Endothelial cell of hepatic sinusoid (primary cell): ENCODE measurements around the gene SPRR1A.
"Not testable (repeated sequence)": the region's sequence is repeated elsewhere in the genome, so short reads cannot be mapped to it uniquely, and the experiment has no call there.

ENCODE experiments used
- in situ Hi-C: cut with HindIII; loops from 2 replicates; pipeline ENCODE4 v1.10.0; 2017; ENCODE audit warnings: low sequenced_read_pairs

The SPRR1A gene

GRCh38 chr1:152972196-152972886 is 11.5 kb upstream of the SPRR1A start:
- in situ Hi-C loops = no loop called here

DNA sequence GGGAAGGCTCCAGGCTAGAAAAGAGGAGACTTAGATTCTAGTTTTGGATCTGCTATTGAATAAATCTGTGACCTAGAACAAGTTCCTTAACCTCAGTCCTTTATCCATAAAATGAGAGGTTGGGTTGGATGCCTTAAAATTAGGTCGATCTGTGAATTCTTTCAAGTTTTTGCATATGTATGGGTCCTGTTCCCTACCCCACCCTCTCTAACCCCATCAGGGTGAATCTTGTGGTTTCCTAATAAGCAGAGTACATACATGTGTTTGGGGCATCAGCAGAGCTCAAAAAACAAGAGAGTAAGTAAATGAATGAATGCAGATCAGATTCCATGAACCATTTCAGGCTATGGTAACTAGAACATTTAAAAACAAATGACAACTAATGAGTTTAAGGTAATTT is 7.2 kb upstream of the SPRR1A start:
- in situ Hi-C loops = no loop called here

DNA sequence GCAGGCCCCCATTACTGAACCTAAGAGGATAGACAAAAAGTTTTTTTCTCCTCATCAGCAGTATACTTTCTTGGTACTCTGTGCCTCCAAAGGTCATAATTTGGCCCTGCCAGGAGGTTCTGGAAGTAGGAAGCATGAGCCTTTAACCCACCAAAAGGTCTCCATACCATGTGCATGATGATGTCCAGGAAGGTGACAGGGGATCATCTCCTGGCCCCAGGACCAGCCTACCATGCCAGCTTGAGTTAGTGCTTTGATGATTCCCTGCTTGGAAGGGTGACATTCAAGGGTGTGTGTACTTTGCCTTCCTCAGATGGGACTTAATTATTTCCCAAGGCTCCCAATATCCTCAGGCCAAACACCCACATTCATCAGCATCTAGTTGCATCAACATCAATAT is 6.3 kb upstream of the SPRR1A start:
- in situ Hi-C loops = no loop called here

- in situ Hi-C loops = no loop called here
Observed at GRCh38 chr1:152980676-152981075, 3.2 kb upstream of the SPRR1A start.

- in situ Hi-C loops = no loop called here
Observed at GRCh38 chr1:152981146-152981871, 2.6 kb upstream of the SPRR1A start.

DNA sequence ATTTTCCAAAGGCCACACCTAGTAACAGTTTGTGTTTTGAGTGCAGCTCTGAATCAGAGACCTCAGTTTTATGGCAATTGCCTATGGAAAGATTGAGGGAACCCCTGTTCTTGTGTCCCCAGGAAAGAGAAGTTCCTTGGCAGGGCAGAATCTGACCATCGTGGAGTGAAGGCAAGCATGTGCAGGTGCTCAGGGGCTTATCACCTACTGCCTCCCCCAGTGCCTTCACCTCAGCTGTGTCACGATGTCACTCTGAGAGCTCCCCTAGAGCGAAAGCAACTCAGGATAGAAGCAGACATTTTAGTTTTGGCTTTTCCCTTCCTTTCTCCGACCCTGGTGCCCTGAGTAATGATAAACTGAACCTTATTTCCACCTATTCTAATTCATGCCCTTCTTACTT is 1.8 kb upstream of the SPRR1A start:
- in situ Hi-C loops = no loop called here

DNA sequence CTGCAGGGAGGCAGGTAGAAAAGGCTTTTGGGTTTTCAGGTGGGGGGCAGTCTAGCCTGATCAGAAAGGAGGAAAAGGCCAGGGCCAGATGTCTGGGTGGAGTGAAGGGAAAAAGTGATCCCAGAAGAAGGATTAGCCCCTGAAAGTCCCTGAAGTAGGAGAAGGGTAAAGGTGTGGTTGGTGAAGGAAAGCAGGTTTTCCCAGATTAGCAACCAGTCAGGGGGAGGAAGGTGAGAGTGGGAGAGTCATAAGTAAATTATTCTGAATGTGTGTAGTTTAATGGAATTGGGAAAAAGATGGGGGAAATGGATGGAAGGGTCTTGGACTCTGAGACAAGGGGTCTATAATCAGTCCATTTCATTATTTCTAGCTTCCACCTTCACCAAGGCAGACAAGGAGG is 647 bp upstream of the SPRR1A start:
- in situ Hi-C loops = no loop called here

GRCh38 chr1:152986578-152986977 is 2.7 kb downstream of the SPRR1A start:
- in situ Hi-C loops = no loop called here

- in situ Hi-C loops = no loop called here
Observed at GRCh38 chr1:152993186-152993585, 9.3 kb downstream of the SPRR1A start.

DNA sequence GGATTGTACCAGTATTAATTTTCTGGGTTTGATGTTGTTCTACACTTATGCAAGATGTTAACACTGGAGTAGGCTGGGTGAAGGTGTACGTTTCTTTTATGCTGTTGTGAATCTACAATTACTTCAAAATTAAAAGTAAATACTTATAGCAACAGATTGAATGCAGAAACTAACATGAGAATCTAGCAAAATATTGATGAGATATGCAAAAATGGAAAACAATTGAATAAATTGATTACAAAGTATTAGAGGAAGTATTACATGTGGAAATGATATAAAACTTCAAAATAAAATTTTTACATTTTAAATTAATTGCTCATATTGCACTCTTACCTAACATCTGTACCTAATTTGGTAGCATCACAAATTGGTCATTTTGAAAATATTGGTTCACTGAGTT is 12.0 kb downstream of the SPRR1A start:
- in situ Hi-C loops = no loop called here

DNA sequence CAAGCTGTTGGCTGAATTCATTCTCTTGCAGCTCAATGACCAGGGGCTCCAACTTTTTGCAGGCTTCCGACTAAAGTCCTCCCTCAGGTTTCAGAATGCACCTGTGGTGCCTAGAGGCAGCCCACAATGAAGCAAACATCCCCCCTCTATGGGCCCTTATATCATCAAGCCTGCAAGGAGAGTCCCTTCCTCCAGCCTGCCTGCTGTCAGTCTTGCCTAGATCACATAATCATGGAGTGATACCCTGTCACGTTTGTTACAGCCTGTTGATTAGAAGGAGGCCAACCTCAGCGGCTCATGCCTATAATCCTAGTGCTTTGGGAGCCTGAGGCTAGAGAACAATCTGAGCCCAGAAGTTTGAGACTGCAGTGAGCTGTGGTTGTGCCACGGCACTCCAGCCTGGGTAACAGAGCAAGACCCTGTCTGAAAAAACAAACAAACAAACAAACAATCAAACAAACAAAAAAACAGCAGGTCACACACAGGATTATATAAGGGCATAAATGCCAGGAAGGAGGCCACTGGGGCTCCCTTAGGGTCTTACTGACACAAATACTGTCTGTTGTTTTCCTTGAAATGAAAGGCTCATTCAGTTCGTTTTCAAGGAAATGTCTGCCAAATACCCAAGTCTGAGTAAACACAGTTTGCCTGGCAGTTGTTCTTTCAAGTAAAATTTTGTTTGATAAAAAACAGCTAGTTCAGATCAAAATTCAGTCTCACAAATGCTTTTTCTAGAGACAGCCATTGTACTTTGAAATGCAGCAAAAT is 12.9 kb downstream of the SPRR1A start:
- in situ Hi-C loops = no loop called here

GRCh38 chr1:152997901-152998300 is 14.0 kb downstream of the SPRR1A start:
- in situ Hi-C loops = no loop called here

GRCh38 chr1:152998476-152998875 is 14.6 kb downstream of the SPRR1A start:
- in situ Hi-C loops = no loop called here

DNA sequence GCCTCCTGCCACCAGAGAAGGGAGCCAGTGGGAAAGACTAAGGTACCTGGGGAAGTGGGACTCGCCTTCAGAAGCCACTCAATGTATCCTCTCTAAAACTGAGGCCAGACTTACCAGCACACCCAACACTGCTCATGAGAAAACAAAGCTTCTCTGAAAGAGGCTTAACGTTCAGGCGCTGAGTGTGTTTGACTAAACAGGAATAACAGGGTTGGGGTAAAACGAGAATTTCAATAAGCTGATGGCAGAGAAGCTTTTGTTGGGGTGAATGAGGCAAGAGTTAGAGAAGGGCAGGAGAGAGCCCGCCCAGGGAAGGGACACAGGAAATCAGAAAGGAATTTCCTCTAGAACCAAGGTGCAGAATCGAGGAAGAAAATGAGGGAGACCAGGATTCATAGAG is 15.9 kb downstream of the SPRR1A start:
- in situ Hi-C loops = no loop called here

GRCh38 chr1:153000294-153000693 is 16.4 kb downstream of the SPRR1A start:
- in situ Hi-C loops = no loop called here

- in situ Hi-C loops = no loop called here
Observed at GRCh38 chr1:153001382-153001781, 17.5 kb downstream of the SPRR1A start, which contains the start of gene SPRR3. Gene SPRR3 (plus strand): TSS chr1:153001749. CDS start chr1:153003021, 1,272 bp downstream.

GRCh38 chr1:153011235-153011758 is 27.4 kb downstream of the SPRR1A start:
- in situ Hi-C loops = not testable (repeated sequence)

DNA sequence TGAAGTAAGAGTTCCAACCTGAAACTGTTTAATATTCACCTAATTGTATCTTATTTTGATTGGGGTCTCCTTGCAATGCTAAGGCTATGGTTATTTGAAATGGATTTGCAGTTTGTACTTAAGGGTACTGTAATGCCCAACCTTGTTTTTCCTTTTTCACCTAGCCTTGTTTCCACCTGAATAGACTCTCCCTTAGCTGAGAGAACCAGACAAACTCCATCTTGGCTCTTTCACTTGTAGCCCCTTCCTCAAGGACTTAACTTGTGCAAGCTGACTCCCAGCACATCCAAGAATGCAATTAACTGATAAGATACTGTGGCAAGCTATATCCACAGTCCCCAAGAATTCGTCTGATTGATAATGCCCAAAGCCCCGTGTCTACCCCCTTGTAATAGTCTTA is 37.9 kb downstream of the SPRR1A start:
- in situ Hi-C loops = not testable (repeated sequence)

GRCh38 chr1:153022340-153022739 is 38.5 kb downstream of the SPRR1A start:
- in situ Hi-C loops = not testable (repeated sequence)

- in situ Hi-C loops = no loop called here
Observed at GRCh38 chr1:153023109-153023508, 39.2 kb downstream of the SPRR1A start.

DNA sequence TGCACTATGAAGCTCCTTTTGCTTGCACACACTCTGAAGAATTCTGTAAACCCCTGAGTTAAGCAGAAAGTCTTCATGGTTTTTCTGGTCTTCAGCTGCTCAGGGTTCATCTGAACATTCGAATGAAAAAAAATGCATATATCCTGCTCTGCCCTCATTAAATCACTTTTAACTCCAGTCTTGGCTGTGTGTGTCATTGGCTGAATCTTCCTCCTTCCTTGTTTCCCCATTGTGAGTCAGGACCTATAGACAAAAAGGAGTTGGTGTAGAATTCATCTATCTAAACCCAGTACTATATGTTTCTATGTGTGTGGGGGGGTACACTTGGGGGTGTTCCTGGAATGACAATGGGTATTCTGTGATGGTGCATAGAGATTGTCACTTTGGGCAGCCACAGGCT is 40.5 kb downstream of the SPRR1A start:
- in situ Hi-C loops = no loop called here
